ENCODE data around the gene CSNK1G2.

- TF ChIP-seq POLR2AphosphoS5 (IDR thresholded peaks at IDR 0.05; ENCODE audit: borderline replicate concordance, low read depth, low read length), result no peak
- no peak for TF ChIP-seq EZH2 (IDR thresholded peaks at IDR 0.05)
- no peak for TF ChIP-seq FOXP2 (optimal IDR thresholded peaks at IDR 0.05; ENCODE audit: control extremely low read depth, extremely low read length, insufficient read depth)
Measured at GRCh38 chr19:1945899-1946298, 4.9 kb downstream of the CSNK1G2 start.

Measured in SK-N-MC (cell line).